GM13977 (cell line): Measurements from ENCODE around the gene CCR5AS.

Source experiments
- DNase-seq: peaks from one replicate; pipeline ENCODE4 v3.0.0; 2012; ENCODE audit warnings: low spot score
- in situ Hi-C: fragments of 300-500 bp; cut with MboI; formaldehyde crosslinking; loops from one replicate; pipeline ENCODE4 v1.12.0; 2022; ENCODE audit warnings: low sequenced_read_pairs, low pct_unique_long_range_greater_than_20kb, mixed read lengths, inconsistent platforms; ENCODE audit not compliant: unreplicated experiment
- TF ChIP-seq, protein P1 (sequence below): IDR thresholded peaks from 2 replicates; pipeline ENCODE4 v1.5.1; 2012; ENCODE audit warnings: mild to moderate bottlenecking, control low read depth; ENCODE audit not compliant: insufficient read depth; ENCODE audit errors: extremely low read depth, missing control alignments

Gene CCR5AS

DNA sequence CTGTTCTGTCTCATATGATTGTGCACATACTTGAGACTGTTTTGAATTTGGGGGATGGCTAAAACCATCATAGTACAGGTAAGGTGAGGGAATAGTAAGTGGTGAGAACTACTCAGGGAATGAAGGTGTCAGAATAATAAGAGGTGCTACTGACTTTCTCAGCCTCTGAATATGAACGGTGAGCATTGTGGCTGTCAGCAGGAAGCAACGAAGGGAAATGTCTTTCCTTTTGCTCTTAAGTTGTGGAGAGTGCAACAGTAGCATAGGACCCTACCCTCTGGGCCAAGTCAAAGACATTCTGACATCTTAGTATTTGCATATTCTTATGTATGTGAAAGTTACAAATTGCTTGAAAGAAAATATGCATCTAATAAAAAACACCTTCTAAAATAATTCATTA lies 31.1 kb downstream of the CCR5AS start:
- DNase-seq: no peak
- in situ Hi-C loops: loop anchor here (10.0 to 25.0 kb wide), 2 partner anchors 291 to 614 kb away; no protein-coding TSS in a partner anchor
- TF ChIP-seq, protein P1, sequence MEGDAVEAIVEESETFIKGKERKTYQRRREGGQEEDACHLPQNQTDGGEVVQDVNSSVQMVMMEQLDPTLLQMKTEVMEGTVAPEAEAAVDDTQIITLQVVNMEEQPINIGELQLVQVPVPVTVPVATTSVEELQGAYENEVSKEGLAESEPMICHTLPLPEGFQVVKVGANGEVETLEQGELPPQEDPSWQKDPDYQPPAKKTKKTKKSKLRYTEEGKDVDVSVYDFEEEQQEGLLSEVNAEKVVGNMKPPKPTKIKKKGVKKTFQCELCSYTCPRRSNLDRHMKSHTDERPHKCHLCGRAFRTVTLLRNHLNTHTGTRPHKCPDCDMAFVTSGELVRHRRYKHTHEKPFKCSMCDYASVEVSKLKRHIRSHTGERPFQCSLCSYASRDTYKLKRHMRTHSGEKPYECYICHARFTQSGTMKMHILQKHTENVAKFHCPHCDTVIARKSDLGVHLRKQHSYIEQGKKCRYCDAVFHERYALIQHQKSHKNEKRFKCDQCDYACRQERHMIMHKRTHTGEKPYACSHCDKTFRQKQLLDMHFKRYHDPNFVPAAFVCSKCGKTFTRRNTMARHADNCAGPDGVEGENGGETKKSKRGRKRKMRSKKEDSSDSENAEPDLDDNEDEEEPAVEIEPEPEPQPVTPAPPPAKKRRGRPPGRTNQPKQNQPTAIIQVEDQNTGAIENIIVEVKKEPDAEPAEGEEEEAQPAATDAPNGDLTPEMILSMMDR: no peak

DNA sequence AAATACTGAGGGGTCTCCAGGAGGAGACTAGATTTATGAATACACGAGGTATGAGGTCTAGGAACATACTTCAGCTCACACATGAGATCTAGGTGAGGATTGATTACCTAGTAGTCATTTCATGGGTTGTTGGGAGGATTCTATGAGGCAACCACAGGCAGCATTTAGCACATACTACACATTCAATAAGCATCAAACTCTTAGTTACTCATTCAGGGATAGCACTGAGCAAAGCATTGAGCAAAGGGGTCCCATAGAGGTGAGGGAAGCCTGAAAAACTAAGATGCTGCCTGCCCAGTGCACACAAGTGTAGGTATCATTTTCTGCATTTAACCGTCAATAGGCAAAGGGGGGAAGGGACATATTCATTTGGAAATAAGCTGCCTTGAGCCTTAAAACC lies 31.6 kb downstream of the CCR5AS start:
- TF ChIP-seq, protein P1: no peak
- in situ Hi-C loops: loop anchor here (10.0 to 25.0 kb wide), 2 partner anchors 290 to 613 kb away; no protein-coding TSS in a partner anchor

GRCh38 chr3:46374755-46375154 lies 32.1 kb downstream of the CCR5AS start:
- no peak for DNase-seq
- in situ Hi-C loops: loop anchor here (5.0 to 25.0 kb wide), 4 partner anchors 162 to 612 kb away; partner anchors contain the start of gene CXCR6
- TF ChIP-seq, protein P1: no peak

More for the DNA sequence above, 31.6 kb downstream of the CCR5AS start:
- no peak for DNase-seq

DNA sequence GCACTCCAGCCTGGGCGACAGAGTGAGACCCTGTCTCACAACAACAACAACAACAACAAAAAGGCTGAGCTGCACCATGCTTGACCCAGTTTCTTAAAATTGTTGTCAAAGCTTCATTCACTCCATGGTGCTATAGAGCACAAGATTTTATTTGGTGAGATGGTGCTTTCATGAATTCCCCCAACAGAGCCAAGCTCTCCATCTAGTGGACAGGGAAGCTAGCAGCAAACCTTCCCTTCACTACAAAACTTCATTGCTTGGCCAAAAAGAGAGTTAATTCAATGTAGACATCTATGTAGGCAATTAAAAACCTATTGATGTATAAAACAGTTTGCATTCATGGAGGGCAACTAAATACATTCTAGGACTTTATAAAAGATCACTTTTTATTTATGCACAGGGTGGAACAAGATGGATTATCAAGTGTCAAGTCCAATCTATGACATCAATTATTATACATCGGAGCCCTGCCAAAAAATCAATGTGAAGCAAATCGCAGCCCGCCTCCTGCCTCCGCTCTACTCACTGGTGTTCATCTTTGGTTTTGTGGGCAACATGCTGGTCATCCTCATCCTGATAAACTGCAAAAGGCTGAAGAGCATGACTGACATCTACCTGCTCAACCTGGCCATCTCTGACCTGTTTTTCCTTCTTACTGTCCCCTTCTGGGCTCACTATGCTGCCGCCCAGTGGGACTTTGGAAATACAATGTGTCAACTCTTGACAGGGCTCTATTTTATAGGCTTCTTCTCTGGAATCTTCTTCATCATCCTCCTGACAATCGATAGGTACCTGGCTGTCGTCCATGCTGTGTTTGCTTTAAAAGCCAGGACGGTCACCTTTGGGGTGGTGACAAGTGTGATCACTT lies 34.1 kb downstream of the CCR5AS start:
- in situ Hi-C loops: loop anchor here (5.0 to 10.0 kb wide), 3 partner anchors 160 to 430 kb away; partner anchors contain the start of gene CXCR6
- TF ChIP-seq, protein P1: peak; percentile 69
- DNase-seq: no peak

GRCh38 chr3:46371519-46372340 lies 35.1 kb downstream of the CCR5AS start:
- TF ChIP-seq, protein P1: no peak
- in situ Hi-C loops: loop anchor here (5.0 to 10.0 kb wide), 3 partner anchors 159 to 429 kb away; partner anchors contain the start of gene CXCR6
- no peak for DNase-seq

- TF ChIP-seq, protein P1: no peak
These were observed 35.9 kb downstream of the CCR5AS start, which contains the start of gene CCR5 for GRCh38 chr3:46370839-46371518. Gene CCR5 (plus strand): TSS chr3:46370946. CDS start chr3:46372903, 1,957 bp downstream.

More at GRCh38 chr3:46370839-46371518, 35.9 kb downstream of the CCR5AS start, which contains the start of gene CCR5:
- DNase-seq: no peak
- in situ Hi-C loops: loop anchor here (5.0 to 10.0 kb wide), 3 partner anchors 159 to 429 kb away; partner anchors contain the start of gene CXCR6
